Mononuclear cell (primary cell): ENCODE measurements around the gene HTN3. TPM values are rescaled to one million over a fixed set of nuclear protein-coding genes. Genes with fewer than 3 reads are reported as not detected.
"Not testable (repeated sequence)": the region's sequence is repeated elsewhere in the genome, so short reads cannot be mapped to it uniquely, and the experiment has no call there.

ENCODE experiments used
- H3K27me3 ChIP-seq: 2 replicates; pipeline ENCODE4 v1.6.0; 2011; ENCODE audit warnings: low read length, control low read depth; ENCODE audit not compliant: insufficient read depth
- H3K4me1 ChIP-seq: 2 replicates; pipeline ENCODE4 v1.5.1; 2011; ENCODE audit warnings: mild to moderate bottlenecking, low read length, control low read depth; ENCODE audit not compliant: insufficient read depth
- H3K4me3 ChIP-seq: 2 replicates; pipeline ENCODE4 v1.5.1; 2011; ENCODE audit warnings: mild to moderate bottlenecking, low read length, moderate library complexity
- H3K9me3 ChIP-seq: 2 replicates; pipeline ENCODE4 v1.5.1; 2011; ENCODE audit warnings: low read depth, mild to moderate bottlenecking, control low read depth, low read length
- total RNA-seq: library from RNA; depleted of rRNA; stranded (reverse); fragments of >200 nt; gene quantifications from one replicate; pipeline ENCODE4 v1.2.3, GENCODE V29; 2012

HTN3 gene
- total RNA-seq, 1 donor = not detected

DNA sequence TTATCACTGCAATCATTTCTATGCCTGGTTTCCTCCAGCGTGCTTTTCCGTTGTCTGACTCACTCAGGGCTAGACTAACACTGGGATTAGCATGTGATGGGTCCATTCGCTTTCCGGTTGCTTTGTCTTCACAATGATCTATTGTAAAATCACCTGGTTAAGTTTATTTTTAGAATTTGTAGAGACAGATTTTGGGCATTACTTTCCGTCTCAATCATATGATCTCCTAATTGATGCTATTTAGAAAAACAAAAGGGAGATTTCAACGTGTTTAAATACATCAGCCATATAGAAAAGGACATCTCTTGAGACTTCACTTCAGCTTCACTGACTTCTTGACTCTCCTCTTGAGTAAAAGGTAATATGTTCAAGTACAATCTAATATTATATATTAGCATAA lies 21.9 kb downstream of the HTN3 start, which contains the start of gene HTN1:
Gene HTN1 (plus strand): TSS at position 301 of the 400 bp plus-strand sequence. CDS start 2,639 bp downstream, outside the sequence.
- H3K4me1 ChIP-seq, H3K4me3 ChIP-seq, H3K9me3 ChIP-seq, H3K27me3 ChIP-seq: not testable (repeated sequence)

DNA sequence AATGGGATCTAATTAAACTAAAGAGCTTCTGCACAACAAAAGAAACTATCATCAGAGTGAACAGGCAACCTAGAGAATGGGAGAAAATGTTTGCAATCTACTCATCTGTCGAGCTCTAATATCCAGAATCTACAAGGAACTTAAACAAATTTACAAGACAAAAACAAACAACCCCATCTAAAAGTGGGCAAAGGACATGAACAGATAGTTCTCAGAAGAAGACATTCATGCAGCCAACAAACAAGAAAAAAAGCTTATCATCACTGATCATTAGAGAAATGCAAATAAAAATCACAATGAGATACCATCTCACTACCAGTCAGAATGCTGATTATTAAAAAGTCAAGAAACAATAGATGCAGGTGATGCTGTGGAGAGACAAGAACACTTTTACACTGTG lies 28.3 kb downstream of the HTN3 start:
- not testable (repeated sequence) for H3K27me3 ChIP-seq, H3K9me3 ChIP-seq, H3K4me3 ChIP-seq, H3K4me1 ChIP-seq

DNA sequence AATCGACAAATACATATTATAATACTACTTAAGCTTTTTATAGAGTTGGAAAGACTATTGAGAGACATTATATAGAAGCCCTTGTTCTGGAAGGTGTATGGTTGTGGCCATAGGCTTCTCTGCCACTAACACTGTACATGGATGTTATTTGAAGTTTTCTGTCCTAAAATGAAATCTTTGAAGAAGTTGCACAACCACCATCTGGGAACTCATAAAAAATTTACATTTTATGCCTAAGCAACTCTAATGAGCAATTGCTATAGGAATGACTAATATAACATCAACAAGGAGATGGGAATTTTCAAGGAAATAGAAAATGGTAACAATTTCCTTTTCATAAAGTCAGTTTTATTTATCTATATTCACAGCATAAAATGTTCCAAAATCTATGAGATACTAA lies 29.4 kb downstream of the HTN3 start:
- Histone ChIP-seq H3K9me3 (no peaks in the 10 kb centered on the region), H3K27me3 (no peaks in the 10 kb centered on the region), H3K4me1 (no peaks in the 10 kb centered on the region), H3K4me3 (no peak overlapping the region)

DNA sequence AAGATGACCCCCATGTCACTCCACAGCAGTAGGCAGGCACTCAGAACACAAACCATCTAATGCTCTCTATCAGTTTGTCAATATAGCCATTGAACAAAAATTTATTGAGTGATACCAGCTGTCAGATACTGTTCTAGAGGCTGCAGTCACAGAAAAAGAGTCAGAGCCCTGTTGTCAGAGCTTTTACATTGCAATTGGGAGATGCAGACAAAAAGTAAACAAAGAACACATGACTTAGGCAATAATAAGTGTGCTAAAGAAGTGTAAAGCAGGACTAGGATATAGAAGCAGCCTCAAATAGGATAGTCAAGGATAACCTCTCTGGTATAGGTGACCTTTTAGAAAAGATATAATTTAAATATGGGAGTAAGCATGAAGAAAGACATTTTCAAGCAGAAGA lies 30.9 kb downstream of the HTN3 start:
- Histone ChIP-seq H3K27me3 (no peaks in the 10 kb centered on the region), H3K4me1 (no peaks in the 10 kb centered on the region)

DNA sequence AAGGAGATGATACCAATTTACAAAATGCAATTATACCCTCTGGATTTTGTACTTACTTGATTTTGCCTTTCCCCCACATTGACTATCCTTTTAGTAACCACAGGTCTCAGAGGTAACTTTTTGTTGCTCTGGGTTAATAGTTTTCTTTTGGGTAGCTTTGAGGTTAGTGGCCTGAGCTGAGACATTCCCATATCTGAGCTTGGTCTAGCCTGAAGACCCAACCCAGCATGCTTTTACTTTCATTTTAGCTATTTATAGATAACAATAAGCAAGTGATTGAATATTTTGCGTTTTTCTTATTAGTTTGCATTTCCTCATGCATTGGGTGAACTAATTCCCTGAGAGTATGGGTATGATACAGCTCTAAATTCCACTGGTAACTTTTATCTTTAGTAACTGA lies 33.7 kb downstream of the HTN3 start:
- Histone ChIP-seq H3K4me1 (no peaks in the 10 kb centered on the region), H3K9me3 (no peaks in the 10 kb centered on the region), H3K4me3 (no peak overlapping the region), H3K27me3 (no peaks in the 10 kb centered on the region)

More for the DNA sequence above, 30.9 kb downstream of the HTN3 start:
- no peak overlapping the region for H3K4me3 ChIP-seq
- no peaks in the 10 kb centered on the region for H3K9me3 ChIP-seq

DNA sequence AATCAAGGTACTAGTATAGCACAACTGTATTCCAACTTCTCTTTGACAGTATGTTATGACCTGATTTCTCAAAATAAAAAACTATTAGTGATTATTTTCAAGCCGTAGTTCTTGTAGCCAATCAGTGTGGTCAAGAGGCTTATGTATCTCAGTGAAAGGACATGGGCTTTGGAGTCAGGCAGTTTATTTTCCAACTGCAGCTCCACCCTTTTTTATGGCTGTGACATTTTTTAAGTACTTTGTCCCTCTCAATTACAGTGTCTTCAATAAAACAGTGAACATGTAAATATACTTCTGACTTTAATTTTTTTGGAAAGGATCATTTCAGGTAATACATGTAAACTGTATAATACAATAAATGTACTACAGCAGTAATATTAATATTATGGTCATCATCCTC lies 51.9 kb downstream of the HTN3 start:
- no peaks in the 10 kb centered on the region for H3K9me3 ChIP-seq
- H3K4me1 ChIP-seq = no peaks in the 10 kb centered on the region
- no peaks in the 10 kb centered on the region for H3K27me3 ChIP-seq
- H3K4me3 ChIP-seq = no peak overlapping the region

Other genes with a start within 250 kb of the HTN3 start
- gene SULT1E1, start 168.3 kb upstream of the HTN3 start, total RNA-seq = not detected
- not detected for gene CSN1S1, start 97.4 kb upstream of the HTN3 start, total RNA-seq
- not detected for gene CSN2, start 62.7 kb upstream of the HTN3 start, total RNA-seq
- gene STATH, start 32.5 kb upstream of the HTN3 start, total RNA-seq = not detected
- gene HTN1, start 22.0 kb downstream of the HTN3 start, total RNA-seq = not detected
- gene PRR27, start 125.8 kb downstream of the HTN3 start, total RNA-seq = not detected
- gene ODAM, start 167.3 kb downstream of the HTN3 start, total RNA-seq = not detected
- not detected for gene FDCSP, start 197.7 kb downstream of the HTN3 start, total RNA-seq
- not detected for gene CSN3, start 214.1 kb downstream of the HTN3 start, total RNA-seq